ENCODE results near the gene LRRFIP2.
"Not testable (repeated sequence)": the region's sequence is repeated elsewhere in the genome, so short reads cannot be mapped to it uniquely, and the experiment has no call there.

LRRFIP2 gene

GRCh38 chr3:37064747-37065146, 109.6 kb downstream of the LRRFIP2 start:
- no peak for DNase-seq (ENCODE audit: low read depth)

- DNase-seq (ENCODE audit: low read depth), result no peak
These were observed 116.3 kb downstream of the LRRFIP2 start for GRCh38 chr3:37058117-37058516.

- no peak for DNase-seq (ENCODE audit: low read depth)
These were observed 117.6 kb downstream of the LRRFIP2 start for GRCh38 chr3:37056826-37057225.

DNA sequence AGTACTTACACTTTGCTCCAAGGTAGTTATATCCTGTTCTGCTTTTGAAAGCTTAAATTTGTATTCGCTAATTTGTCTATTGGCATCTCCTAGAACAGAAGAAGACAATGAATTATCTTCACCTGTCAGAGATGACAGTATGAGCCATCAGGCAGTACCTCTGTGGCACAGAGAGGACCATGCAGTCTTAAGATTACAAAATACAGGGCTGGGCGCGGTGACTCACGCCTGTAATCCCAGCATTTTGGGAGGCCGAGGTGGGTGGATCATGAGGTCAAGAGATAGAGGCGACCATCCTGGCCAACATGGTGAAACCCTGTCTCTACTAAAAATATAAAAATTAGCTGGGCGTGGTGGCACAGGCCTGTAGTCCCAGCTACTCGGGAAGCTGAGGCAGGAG, 119.3 kb downstream of the LRRFIP2 start:
- DNase-seq (ENCODE audit: low read depth), result not testable (repeated sequence)

- no peak for DNase-seq (ENCODE audit: low read depth)
These were observed 120.0 kb downstream of the LRRFIP2 start for GRCh38 chr3:37054370-37054769.

DNA sequence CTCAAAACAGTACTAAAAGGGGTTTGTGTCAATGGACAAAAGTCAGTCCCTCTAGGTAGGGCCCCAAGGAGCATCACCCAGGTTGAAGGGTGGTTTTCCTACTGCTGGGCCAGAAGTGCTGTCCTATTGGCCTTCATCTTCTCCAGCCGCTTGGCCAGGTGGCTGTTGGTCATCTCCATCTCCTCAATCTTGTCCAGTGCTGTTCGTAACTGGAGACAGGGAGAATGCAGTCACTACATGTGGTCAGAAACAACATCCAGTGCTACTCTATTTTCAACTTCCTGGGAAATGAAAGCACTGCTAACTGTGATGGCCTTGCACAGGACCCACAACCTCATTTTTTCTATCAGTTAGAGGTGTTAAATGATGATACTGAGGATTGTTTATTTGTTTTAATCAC, 120.6 kb downstream of the LRRFIP2 start:
- no peak for DNase-seq (ENCODE audit: low read depth)

DNA sequence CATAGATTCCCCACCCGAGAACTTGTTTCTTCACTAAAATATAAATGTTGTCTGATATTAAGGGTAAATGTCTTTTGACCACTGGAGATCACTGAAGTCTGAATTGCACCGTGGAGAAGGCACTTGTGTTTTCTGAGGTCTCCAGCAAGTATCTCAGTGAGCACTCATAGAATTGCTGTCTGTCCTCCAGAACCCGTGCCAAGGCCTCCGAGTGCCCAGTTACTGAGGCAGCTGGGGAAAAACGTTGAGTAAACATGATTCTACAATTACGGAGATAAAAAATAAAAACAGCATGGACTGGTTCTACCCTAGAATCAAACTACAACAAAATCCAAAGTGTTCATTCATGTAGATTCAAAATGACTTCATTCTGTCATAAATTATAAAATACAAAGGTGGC, 121.0 kb downstream of the LRRFIP2 start:
- DNase-seq (ENCODE audit: low read depth), result no peak

DNA sequence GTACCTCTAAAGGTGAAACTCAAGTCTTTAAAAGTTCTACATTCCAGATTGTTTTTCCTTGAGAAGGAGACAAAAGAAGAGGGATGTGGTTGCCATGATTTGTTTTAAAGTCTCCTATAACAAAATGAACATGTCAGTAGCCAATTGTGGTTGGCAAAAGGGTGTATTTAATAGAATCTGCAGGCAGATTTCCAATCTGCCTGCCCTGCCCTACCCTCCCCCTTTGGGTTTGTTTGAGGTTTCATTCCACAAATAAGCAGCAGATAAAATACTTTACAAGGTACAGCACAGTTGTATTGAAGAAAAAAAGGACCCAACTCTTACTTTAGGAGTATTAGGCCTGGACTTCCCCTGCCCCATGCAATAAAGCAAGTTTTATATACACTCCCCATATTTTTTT, 121.5 kb downstream of the LRRFIP2 start:
- no peak for DNase-seq (ENCODE audit: low read depth)

GRCh38 chr3:37050282-37050681, 124.1 kb downstream of the LRRFIP2 start:
- no peak for DNase-seq (ENCODE audit: low read depth)

DNA sequence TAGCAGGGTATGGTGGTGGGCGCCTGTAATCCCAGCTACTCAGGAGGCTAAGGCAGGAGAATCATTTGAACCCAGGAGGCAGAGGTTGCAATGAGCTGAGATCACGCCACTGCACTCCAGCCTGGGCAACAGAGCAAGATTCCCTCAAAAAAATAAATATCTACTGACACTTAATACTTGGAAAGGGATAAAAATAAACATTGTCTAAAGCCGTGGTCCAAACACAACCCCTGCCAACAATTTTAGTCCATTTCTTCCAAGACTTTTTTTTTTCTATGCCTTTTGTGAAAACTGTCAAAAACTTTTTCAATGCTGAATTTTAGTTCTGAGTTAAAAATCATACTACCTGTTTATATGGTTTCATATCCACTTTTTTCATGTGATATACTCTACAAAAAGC, 131.7 kb downstream of the LRRFIP2 start:
- DNase-seq (ENCODE audit: low read depth), result not testable (repeated sequence)

- DNase-seq (ENCODE audit: low read depth), result no peak
These were observed 132.7 kb downstream of the LRRFIP2 start for GRCh38 chr3:37041546-37042195.

DNA sequence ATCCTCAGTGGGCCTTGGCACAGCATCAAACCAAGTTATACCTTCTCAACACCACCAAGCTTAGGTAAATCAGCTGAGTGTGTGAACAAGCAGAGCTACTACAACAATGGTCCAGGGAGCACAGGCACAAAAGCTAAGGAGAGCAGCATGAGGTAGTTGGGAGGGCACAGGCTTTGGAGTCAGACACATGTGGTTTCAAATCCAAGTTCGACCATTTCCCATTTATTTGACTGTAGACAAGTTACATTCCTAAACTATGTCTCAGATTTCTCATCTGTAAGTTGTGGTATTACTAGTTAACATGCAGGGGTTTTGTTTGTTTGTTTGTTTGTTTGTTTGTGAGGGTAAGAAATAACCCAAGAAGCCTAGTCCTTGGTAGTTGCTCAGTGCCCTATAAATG, 134.2 kb downstream of the LRRFIP2 start:
- DNase-seq (ENCODE audit: low read depth), result no peak

GRCh38 chr3:37039161-37039846, 135.1 kb downstream of the LRRFIP2 start:
- no peak for DNase-seq (ENCODE audit: low read depth)

- DNase-seq (ENCODE audit: low read depth), result no peak
These were observed 137.0 kb downstream of the LRRFIP2 start for GRCh38 chr3:37037352-37037751.

- DNase-seq (ENCODE audit: low read depth), result no peak
These were observed 141.4 kb downstream of the LRRFIP2 start for GRCh38 chr3:37032961-37033360.

DNA sequence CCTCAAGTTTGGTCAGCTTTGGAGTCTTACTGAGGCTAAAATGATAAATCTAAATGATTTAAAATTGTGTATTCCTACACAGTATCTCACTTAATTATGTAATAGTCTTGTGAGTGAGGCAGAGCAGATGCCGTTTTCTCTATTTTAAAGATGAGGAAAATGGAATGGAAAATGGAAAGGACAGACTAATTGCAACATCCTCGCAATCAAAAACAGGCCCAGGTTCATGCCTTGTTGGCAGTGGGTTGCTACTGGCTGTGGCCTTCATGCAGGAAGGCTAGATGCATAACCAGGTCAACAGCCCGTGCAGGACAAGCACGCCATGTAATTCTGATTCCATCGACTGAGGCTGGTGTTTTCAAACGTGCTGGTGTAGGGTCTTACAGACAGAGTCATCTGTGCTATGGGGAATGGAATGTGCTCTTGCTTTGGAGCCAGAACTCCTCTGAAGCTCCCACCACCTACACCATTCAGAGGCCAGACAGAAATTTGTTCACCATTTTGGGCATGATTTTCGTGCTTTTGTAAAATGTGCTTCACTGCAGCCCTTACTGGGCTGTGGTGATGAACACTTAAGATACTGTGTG, 143.2 kb downstream of the LRRFIP2 start:
- no peak for DNase-seq (ENCODE audit: low read depth)

DNA sequence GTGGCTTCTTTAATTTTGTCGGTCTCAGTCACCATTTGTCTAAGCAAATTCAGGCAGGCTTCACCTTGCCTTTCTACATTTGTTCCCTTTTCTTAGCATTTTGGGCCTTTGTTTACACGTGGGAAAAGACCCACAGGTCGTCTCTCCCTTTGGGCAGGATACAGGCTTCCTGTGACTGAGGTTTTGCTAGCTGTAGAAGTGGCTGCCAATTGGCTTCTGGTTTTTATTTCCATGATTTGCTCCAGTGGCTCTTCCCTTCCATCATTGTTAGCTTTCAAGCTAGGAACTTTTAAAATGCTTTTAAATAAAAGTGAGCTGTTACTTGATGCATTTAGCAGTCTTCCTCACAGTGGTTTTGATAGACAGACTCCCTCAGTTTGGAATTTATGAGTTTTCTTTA, 143.8 kb downstream of the LRRFIP2 start:
- DNase-seq (ENCODE audit: low read depth), result no peak

DNA sequence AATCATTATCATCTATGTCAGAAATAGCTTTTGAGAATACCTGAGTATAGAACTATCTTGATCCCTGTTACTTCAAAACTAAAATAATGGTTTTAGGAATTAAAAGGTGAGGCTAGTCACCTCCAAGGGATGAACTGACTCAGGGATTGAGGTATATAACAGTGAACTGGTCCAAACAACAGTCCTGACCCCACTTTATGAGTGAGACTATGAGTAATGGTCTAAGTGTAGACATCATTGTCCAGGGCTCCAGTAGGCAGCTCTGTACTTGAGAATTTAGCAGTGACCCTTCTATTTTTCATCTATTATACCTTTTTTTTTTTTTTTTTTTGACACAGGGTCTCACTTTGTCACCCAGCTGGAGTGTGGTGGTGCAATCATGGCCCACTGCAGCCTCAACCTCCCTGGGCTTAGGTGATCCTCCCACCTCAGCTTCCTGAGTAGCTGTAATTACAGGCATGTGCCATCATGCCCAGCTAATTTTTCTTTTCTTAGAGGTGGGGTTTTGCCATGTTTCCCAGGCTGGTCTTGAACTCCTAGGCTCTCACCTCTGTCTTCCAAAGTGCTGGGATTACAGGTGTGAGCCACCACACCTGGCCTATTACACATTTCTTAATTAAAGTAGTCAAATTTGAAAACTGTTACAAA, 144.7 kb downstream of the LRRFIP2 start:
- no peak for DNase-seq (ENCODE audit: low read depth)

GRCh38 chr3:37029111-37029510, 145.3 kb downstream of the LRRFIP2 start:
- DNase-seq (ENCODE audit: low read depth), result no peak

GRCh38 chr3:37028329-37028728, 146.1 kb downstream of the LRRFIP2 start:
- no peak for DNase-seq (ENCODE audit: low read depth)

- DNase-seq (ENCODE audit: low read depth), result no peak
These were observed 147.5 kb downstream of the LRRFIP2 start for GRCh38 chr3:37026851-37027250.

DNA sequence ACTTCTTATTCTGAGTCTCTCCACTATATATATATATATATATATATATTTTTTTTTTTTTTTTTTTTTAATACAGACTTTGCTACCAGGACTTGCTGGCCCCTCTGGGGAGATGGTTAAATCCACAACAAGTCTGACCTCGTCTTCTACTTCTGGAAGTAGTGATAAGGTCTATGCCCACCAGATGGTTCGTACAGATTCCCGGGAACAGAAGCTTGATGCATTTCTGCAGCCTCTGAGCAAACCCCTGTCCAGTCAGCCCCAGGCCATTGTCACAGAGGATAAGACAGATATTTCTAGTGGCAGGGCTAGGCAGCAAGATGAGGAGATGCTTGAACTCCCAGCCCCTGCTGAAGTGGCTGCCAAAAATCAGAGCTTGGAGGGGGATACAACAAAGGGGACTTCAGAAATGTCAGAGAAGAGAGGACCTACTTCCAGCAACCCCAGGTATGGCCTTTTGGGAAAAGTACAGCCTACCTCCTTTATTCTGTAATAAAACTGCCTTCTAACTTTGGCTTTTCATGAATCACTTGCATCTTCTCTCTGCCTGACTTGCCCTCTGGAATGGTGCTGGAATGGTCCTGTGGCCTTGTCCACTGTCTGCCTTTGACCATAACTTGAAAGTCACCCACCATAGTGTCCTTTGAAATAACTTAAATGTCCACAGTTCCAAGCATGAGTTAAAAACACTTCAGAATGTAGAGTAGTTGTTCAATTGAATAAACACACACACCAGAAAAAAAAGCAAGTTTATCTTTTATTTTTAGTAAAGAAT, 148.6 kb downstream of the LRRFIP2 start:
- no peak for DNase-seq (ENCODE audit: low read depth)
